Subcutaneous abdominal adipose tissue (tissue), 5 donors: ENCODE results near the gene PHLDB1.

Source experiments
- H3K27ac ChIP-seq: one replicate; pipeline ENCODE4 v1.7.0; 2013; ENCODE audit warnings: low read depth, mild to moderate bottlenecking, inconsistent platforms, low read length, moderate library complexity
- H3K27me3 ChIP-seq, 5 donors: one replicate each; pipeline ENCODE4 v1.7.0; 2013; ENCODE audit warnings: low read length in 5 of 5, inconsistent platforms in 1 of 5; ENCODE audit not compliant: control insufficient read depth in 5 of 5, insufficient read depth in 4 of 5
- H3K36me3 ChIP-seq, 5 donors: one replicate each; pipeline ENCODE4 v1.7.0; 2013; ENCODE audit warnings: low read length in 5 of 5; ENCODE audit not compliant: control insufficient read depth in 5 of 5, insufficient read depth in 5 of 5
- H3K4me1 ChIP-seq, 5 donors: one replicate each; pipeline ENCODE4 v1.7.0; 2013; ENCODE audit warnings: low read length in 5 of 5, mild to moderate bottlenecking in 3 of 5, moderate library complexity in 1 of 5; ENCODE audit not compliant: control insufficient read depth in 5 of 5, insufficient read depth in 5 of 5
- H3K4me3 ChIP-seq, 5 donors: one replicate each; pipeline ENCODE4 v1.7.0; 2013; ENCODE audit warnings: low read length in 5 of 5, low read depth in 1 of 5
- H3K9ac ChIP-seq, 5 donors: one replicate each; pipeline ENCODE4 v1.7.0; 2013; ENCODE audit warnings: low read length in 5 of 5, mild to moderate bottlenecking in 4 of 5, moderate library complexity in 3 of 5
- H3K9me3 ChIP-seq, 5 donors: one replicate each; pipeline ENCODE4 v1.7.0; 2013; ENCODE audit warnings: low read length in 5 of 5; ENCODE audit not compliant: control insufficient read depth in 5 of 5
- donor health status: healthy.
- donor health status: healthy.
- donor health status: healthy.
- donor health status: healthy.
- donor health status: healthy.

Gene PHLDB1

DNA sequence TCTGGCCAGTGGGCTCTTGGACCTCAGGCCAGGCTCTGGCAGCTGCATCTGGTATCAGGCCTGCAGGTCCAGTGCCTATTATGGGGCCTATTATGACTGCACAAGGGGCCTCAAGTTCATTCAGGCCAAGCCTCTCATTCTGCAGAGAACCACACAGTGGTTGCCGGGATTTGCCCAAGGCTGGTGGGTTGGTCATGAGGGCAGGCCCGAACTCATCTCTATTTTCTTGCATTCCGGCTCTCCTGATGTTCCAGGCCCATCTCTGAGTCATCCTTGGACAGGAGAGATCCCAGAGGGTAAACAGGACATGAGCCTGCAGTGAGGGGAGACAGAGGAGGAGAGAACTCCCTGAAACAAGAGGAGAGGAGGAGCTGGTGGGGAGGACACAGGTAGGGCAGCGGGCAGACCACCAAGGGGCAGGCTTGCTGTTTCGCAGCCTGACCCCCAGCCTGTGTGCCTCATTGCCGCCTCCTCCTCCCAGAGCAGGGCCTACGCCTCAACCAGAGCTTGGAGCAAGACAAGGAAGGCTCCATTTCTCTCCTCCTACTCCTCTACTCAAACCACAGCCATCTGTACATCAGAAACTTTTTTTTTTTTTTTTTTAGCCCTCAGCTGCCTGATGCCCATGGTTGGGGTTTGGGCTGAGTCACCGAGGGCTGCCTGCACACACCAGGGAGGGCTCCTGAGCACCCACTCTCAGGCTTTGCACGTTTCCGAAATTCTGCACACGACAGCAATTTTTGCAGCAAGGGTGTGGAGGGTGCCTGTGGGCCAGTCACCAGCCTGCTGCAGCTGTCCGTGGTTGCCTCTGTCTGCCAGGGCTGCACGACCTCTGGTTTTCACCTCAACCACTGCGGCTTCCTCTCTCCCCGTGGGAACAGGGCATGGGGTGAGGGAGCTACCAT lies 84.8 kb downstream of the PHLDB1 start:
- Histone ChIP-seq H3K4me1 (peaks cover 2 to 31% (median 21%) of the 10 kb centered on the region in 5 donors), H3K27me3 (no peaks in the 10 kb centered on the region), H3K9me3 (no peaks in the 10 kb centered on the region), H3K4me3 (no peak overlapping the region), H3K36me3 (no peaks in the 10 kb centered on the region), H3K9ac (no peak overlapping the region), H3K27ac (no peak overlapping the region)

DNA sequence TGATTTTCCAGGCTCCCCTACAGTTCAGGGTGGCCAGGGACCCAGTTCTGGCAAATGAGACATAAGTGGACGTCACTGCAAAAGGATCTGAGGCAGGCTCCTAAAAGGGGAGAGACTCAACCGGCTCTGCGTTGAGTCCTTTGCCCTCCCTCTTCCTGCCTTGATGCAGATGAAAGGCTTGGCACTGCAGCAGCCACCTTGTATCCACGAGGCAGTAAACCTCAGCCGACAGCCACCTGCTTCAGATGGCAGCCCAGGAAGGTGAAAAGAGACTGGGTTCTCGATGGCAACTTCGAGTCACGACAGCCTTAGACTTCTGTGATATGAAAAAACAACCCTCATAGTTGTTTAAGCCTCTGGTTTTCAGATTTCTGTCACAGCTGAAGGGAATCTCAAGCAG lies 86.8 kb downstream of the PHLDB1 start:
- Histone ChIP-seq H3K27ac (no peak overlapping the region), H3K9ac (no peak overlapping the region), H3K4me3 (no peak overlapping the region), H3K4me1 (peaks cover 2 to 31% (median 20%) of the 10 kb centered on the region in 5 donors), H3K9me3 (no peaks in the 10 kb centered on the region), H3K36me3 (no peaks in the 10 kb centered on the region), H3K27me3 (no peaks in the 10 kb centered on the region)

DNA sequence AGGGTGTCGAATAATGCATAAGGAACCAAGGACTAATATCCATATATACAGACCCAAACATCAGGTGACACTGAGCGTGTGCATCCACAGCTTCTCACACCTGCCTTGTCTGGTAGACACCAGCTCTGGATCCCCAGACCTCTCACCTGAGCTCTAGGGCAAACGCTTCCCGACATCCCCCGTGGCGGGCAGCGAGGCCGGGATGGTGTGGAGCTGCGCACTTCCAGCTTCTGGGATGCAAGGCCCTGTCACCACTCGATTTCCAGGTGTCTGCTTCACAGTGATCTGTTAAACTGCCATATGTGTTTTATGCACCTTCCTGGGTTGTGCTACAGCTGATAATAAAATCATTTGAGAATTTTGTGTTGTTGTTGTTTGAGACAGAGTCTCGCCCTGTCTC lies 87.4 kb downstream of the PHLDB1 start:
- H3K27ac ChIP-seq = no peak overlapping the region
- no peaks in the 10 kb centered on the region for H3K27me3 ChIP-seq
- no peak overlapping the region for H3K9ac ChIP-seq
- H3K9me3 ChIP-seq = no peaks in the 10 kb centered on the region
- H3K4me1 ChIP-seq = peaks cover 2 to 25% (median 17%) of the 10 kb centered on the region in 5 donors
- no peaks in the 10 kb centered on the region for H3K36me3 ChIP-seq
- H3K4me3 ChIP-seq = no peak overlapping the region

DNA sequence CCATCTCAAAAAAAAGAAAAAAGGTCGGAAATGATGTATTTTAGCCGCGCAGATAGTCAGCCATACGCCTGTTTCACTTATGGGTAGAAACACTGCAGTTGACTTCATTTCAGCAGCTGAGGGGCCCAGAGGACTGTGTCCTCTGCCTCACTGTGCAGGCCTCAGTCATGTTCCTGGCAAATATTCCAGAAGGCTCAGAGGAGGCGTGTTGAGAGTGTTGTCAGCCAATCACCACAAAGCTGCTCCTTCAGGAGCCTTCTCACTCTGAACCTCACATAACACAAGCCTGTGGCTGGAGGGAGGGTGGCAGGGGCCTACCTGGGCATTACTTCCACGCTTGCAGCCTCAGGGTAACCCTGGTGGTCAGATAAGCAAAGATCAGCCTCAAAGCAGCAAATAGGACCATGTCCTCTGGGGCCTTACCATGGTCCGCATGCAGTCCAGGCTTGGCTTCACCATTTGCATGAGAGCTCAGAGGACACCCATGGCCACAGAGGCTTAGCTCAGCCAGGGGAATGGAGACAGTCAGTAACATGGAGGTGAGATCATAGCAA lies 89.3 kb downstream of the PHLDB1 start:
- Histone ChIP-seq H3K4me1 (peaks cover 0 to 14% (median 13%) of the 10 kb centered on the region in 5 donors), H3K27ac (no peak overlapping the region), H3K9ac (no peak overlapping the region), H3K9me3 (peaks cover 0 to 7% (median 3%) of the 10 kb centered on the region in 5 donors), H3K4me3 (no peak overlapping the region), H3K36me3 (no peaks in the 10 kb centered on the region), H3K27me3 (no peaks in the 10 kb centered on the region)

- no peak overlapping the region for H3K27ac ChIP-seq
Observed at GRCh38 chr11:118697346-118697745, 89.9 kb downstream of the PHLDB1 start.

DNA sequence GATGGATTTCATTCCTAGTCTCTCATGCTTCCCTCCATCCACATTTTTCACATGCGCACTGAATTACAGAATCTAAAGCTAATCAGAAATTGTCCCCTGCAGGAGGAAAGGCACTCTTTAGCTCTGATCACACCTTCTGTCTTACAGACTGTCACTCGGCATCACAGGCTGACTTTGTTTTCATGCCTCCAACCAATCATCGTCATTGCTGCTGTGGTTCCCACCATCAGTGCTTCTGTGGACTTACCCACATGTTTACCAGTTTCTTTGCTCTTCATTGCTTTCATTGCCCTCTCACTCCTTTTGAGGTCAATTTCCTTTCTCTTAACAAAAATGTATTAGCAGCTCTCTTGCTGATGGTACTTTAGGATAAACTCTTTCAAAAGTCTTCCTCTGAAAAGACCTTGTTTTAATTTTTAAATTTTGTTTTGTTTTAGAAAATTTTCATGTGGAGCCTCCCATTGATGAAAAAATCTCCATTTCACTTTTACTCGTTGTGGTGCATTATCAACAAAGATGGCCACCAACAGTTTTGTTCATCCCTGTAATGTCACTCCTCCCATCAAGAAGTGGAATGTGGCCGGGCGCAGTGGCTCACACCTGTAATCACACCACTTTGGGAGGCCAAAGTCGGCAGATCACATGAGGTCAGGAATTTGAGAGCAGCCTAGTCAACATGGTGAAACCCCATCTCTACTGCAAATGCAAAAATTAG lies 92.2 kb downstream of the PHLDB1 start:
- H3K9ac ChIP-seq = no peak overlapping the region
- H3K36me3 ChIP-seq = no peaks in the 10 kb centered on the region
- H3K27ac ChIP-seq = no peak overlapping the region
- no peaks in the 10 kb centered on the region for H3K4me1 ChIP-seq
- H3K4me3 ChIP-seq = no peak overlapping the region
- H3K9me3 ChIP-seq = peaks cover 0 to 7% (median 3%) of the 10 kb centered on the region in 5 donors
- no peaks in the 10 kb centered on the region for H3K27me3 ChIP-seq

More at GRCh38 chr11:118697346-118697745, 89.9 kb downstream of the PHLDB1 start:
- H3K4me1 ChIP-seq = peaks cover 0 to 8% (median 8%) of the 10 kb centered on the region in 5 donors
- H3K27me3 ChIP-seq = no peaks in the 10 kb centered on the region
- H3K9ac ChIP-seq = no peak overlapping the region
- no peak overlapping the region for H3K4me3 ChIP-seq
- peaks cover 0 to 7% (median 3%) of the 10 kb centered on the region in 5 donors for H3K9me3 ChIP-seq
- H3K36me3 ChIP-seq = no peaks in the 10 kb centered on the region

DNA sequence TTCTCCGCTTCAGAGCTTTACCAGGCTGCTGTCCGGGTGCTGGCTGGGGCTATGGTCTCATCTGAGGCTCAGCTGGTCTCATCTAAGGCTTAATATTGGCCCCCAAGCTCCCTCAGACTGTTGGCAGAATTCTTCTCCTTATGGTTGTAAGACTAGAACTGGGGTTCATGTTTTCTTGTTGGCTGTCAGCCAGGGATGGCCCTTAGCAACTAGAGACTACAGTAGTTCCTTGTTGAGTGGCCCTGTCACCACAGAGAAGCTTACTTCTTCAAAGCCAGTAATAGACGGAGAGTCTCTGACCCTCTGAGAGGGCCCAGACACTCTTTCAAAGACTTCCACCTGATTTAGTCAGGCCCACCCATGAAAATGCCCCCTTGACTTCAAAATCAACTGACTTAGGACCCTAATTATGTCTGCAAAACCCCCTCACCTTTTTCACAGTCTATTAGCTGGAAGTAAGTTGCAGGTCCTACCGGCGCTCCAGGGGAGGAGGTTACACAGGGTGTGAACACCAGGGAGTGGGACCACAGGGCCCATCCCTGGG lies 96.2 kb downstream of the PHLDB1 start:
- Histone ChIP-seq H3K9ac (no peak overlapping the region), H3K27ac (no peak overlapping the region), H3K4me3 (no peak overlapping the region), H3K27me3 (no peaks in the 10 kb centered on the region), H3K36me3 (no peaks in the 10 kb centered on the region), H3K9me3 (peaks cover 0 to 7% (median 3%) of the 10 kb centered on the region in 5 donors), H3K4me1 (peaks cover 0 to 4% (median 0%) of the 10 kb centered on the region in 5 donors)

DNA sequence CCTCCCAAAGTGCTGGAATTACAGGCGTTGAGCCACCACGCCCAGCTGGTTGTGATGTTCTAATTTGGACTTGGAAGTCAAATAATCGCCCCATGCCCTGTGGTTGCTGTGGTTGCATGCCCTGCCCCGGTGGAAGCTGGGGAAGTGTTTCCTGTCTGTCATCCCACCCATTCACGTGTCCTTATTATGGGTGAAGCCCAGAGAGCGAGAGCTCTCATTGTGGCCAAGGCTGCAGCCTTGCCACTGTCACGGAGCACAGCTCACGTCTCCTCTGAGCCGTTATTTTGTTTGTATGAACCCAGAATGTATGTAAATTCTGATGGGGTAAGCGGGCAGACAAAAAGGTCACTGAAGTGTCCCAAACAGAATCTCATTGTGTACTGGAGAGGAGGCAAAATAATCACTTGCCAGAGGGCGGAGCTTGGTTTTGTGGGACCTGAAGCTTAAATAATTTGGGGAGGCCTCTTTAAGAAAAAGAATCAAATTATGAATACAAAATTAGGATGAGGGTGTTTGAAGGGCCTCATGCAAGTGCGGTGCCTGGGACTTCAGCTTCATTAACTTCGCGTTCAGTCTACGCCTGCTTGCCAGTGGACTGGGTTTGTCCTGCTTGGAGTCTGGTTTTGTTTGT lies 97.8 kb downstream of the PHLDB1 start:
- Histone ChIP-seq H3K4me3 (no peak overlapping the region), H3K9me3 (peaks cover 0 to 3% (median 3%) of the 10 kb centered on the region in 5 donors), H3K27ac (no peak overlapping the region), H3K9ac (no peak overlapping the region), H3K27me3 (no peaks in the 10 kb centered on the region), H3K4me1 (peaks cover 0 to 4% (median 0%) of the 10 kb centered on the region in 5 donors), H3K36me3 (no peaks in the 10 kb centered on the region)

DNA sequence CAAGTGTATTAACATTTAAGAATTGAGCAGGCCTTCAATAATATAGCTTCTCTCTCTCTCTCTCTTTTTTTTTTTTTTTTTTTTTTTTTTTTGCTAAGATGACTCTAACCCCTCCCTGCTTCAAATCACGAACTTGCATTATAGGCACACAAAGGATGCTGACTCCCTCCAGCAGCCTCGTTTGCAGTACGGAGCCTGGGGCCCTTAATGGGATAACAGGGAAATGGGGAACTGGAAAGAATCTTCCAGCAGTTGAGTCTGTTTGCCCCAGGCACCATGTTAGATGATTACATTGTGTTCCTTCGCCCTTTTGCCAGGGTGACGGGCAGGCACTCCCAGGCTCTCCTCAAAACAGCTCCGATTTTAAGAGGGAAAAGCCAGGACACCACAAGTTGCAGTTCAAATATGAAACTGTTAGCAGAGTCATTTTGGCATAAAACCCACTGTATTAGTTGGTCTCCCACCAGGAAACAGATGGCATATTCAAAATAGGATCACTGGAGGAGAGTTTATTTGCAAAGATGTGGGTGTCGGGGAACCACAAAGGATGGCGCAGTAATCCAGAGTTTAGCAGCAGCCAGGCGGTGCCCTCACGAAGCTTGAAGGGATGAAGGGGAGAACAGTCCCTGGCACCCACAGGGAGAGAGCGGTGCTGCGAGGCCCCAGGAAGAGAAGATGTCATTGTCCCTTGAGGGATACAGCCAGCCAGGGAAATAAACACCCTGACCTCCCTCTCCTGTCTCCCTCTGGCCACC lies 98.6 kb downstream of the PHLDB1 start:
- no peak overlapping the region for H3K9ac ChIP-seq
- no peak overlapping the region for H3K27ac ChIP-seq
- H3K4me3 ChIP-seq = no peak overlapping the region
- no peaks in the 10 kb centered on the region for H3K36me3 ChIP-seq
- H3K27me3 ChIP-seq = no peaks in the 10 kb centered on the region
- peaks cover 0 to 2% (median 0%) of the 10 kb centered on the region in 5 donors for H3K9me3 ChIP-seq
- peaks cover 0 to 4% (median 0%) of the 10 kb centered on the region in 5 donors for H3K4me1 ChIP-seq
